ENCODE results near the gene TTLL3.

TTLL3 gene

DNA sequence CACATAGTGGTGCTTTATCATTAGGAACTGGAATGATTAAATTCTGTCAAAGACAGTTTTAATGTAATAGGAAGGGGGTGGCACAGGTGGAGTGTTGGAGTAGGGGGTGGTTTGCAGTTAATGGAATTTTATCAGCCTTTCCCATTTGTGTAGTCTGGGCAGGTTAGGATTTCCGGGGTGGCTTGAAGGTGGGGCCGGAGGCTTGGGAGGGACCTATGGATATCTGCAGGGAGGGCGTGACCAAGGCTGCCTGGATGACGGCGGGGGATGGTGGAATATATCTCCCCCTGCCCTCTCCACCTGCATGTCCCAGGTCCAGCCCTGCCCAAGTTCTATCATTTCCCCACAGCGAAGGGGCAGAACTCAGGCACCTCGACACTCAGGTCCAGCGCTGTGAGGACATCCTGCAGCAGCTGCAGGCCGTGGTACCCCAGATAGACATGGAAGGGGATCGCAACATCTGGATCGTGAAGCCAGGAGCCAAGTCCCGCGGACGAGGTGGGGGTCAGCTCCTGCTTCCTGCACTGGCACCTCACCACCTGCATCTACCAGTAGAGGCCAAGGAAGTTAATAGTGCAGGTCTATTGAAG lies 15.5 kb downstream of the TTLL3 start:
- Histone ChIP-seq H2AFZ (ENCODE audit: low read depth, low read length) (no peak overlapping the region), H3K4me1 (ENCODE audit: low read length) (no peaks in the 10 kb centered on the region), H3K36me3 (replicated peaks; ENCODE audit: low read depth, low read length) (no peaks in the 10 kb centered on the region), H3K79me2 (ENCODE audit: low read length) (no peaks in the 10 kb centered on the region), H3K27ac (ENCODE audit: low read length) (no peak overlapping the region), H3K9me3 (ENCODE audit: insufficient read depth, low read length) (no peaks in the 10 kb centered on the region), H4K20me1 (ENCODE audit: insufficient read depth, low read length) (no peaks in the 10 kb centered on the region), H3K4me2 (ENCODE audit: low read length) (no peak overlapping the region), H3K9ac (ENCODE audit: low read length) (no peak overlapping the region), H3K4me3 (ENCODE audit: low read length) (no peak overlapping the region), H3K27me3 (ENCODE audit: low read depth, low read length) (no peaks in the 10 kb centered on the region)
- TF ChIP-seq, protein P1, sequence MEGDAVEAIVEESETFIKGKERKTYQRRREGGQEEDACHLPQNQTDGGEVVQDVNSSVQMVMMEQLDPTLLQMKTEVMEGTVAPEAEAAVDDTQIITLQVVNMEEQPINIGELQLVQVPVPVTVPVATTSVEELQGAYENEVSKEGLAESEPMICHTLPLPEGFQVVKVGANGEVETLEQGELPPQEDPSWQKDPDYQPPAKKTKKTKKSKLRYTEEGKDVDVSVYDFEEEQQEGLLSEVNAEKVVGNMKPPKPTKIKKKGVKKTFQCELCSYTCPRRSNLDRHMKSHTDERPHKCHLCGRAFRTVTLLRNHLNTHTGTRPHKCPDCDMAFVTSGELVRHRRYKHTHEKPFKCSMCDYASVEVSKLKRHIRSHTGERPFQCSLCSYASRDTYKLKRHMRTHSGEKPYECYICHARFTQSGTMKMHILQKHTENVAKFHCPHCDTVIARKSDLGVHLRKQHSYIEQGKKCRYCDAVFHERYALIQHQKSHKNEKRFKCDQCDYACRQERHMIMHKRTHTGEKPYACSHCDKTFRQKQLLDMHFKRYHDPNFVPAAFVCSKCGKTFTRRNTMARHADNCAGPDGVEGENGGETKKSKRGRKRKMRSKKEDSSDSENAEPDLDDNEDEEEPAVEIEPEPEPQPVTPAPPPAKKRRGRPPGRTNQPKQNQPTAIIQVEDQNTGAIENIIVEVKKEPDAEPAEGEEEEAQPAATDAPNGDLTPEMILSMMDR (IDR thresholded peaks at IDR 0.05; ENCODE audit: low read depth, low read length), result no peak
- TF ChIP-seq EZH2phosphoT487 (IDR thresholded peaks at IDR 0.05; ENCODE audit: low read depth), result no peak

DNA sequence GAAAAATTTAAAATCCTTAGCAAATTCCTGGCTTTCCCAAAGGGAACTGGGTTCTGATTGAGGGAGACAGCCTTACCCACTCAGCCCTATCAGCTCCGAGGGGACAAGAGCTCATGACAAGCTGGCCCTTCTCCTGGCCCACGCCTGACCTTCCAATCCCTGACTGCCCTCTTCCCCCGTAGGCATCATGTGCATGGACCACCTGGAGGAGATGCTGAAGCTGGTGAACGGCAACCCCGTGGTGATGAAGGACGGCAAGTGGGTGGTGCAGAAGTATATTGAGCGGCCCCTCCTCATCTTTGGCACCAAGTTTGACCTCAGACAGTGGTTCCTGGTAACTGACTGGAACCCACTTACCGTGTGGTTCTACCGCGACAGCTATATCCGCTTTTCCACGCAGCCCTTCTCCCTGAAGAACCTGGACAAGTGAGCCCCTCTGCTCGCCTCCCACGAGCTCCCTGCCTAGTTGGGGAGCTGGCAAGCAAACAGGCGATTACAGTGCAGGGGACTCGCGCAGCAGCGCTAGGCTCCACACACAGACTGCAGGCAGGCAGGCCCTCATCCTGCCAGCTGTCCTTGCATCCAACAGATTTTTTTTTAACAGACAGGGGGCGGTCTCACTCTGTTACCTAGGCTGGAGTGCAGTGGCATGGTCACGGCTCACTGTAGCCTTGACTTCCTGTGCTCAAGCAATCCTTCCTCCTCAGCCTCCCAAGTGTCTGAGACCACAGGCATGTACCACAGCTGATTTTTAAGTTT lies 16.9 kb downstream of the TTLL3 start:
- no peak overlapping the region for H2AFZ ChIP-seq (ENCODE audit: low read depth, low read length)
- no peak overlapping the region for H3K4me2 ChIP-seq (ENCODE audit: low read length)
- H3K27ac ChIP-seq (ENCODE audit: low read length), result no peak overlapping the region
- peaks cover 2% of the 10 kb centered on the region for H3K36me3 ChIP-seq (replicated peaks; ENCODE audit: low read depth, low read length)
- no peaks in the 10 kb centered on the region for H3K4me1 ChIP-seq (ENCODE audit: low read length)
- no peaks in the 10 kb centered on the region for H3K9me3 ChIP-seq (ENCODE audit: insufficient read depth, low read length)
- TF ChIP-seq, protein P1 (IDR thresholded peaks at IDR 0.05; ENCODE audit: low read depth, low read length), result peak; percentile 26
- TF ChIP-seq EZH2phosphoT487 (IDR thresholded peaks at IDR 0.05; ENCODE audit: low read depth), result no peak
- H3K9ac ChIP-seq (ENCODE audit: low read length), result no peak overlapping the region
- no peaks in the 10 kb centered on the region for H3K79me2 ChIP-seq (ENCODE audit: low read length)
- H4K20me1 ChIP-seq (ENCODE audit: insufficient read depth, low read length), result no peaks in the 10 kb centered on the region
- no peak overlapping the region for H3K4me3 ChIP-seq (ENCODE audit: low read length)
- no peaks in the 10 kb centered on the region for H3K27me3 ChIP-seq (ENCODE audit: low read depth, low read length)

DNA sequence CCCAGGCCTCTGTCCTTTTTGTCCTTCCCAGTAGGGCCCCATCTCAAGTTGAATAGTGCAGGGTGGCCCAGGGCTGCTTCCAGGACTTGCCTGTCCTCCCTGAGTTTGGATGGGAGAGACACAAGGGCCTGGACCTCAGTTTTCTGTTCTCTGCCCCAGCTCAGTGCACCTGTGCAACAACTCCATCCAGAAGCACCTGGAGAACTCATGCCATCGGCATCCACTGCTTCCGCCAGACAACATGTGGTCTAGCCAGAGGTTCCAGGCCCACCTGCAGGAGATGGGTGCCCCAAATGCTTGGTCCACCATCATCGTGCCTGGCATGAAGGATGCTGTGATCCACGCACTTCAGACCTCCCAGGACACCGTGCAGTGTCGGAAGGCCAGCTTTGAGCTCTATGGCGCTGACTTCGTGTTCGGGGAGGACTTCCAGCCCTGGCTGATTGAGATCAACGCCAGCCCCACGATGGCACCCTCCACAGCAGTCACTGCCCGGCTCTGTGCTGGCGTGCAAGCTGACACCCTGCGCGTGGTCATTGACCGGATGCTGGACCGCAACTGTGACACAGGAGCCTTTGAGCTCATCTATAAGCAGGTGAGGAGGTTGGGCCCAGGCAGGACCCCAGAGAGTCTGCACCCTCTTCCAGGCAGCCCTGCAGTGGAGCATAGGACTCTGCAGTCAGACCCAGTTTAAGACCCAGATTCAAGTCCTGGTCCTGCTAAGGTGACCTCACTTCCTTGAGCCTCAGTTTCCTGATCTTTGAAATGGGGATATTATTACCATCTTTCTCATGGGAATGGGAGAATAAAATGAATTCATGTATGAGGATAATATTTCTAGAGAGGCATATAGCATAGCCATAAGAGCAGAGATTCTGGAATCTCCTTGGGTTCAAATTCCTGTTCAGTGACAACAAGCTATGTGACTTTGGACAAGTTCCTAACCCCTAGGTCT lies 19.0 kb downstream of the TTLL3 start:
- no peak overlapping the region for H3K27ac ChIP-seq (ENCODE audit: low read length)
- TF ChIP-seq EZH2phosphoT487 (IDR thresholded peaks at IDR 0.05; ENCODE audit: low read depth), result no peak
- TF ChIP-seq, protein P1 (IDR thresholded peaks at IDR 0.05; ENCODE audit: low read depth, low read length), result no peak
- H3K79me2 ChIP-seq (ENCODE audit: low read length), result no peaks in the 10 kb centered on the region
- no peak overlapping the region for H2AFZ ChIP-seq (ENCODE audit: low read depth, low read length)
- no peaks in the 10 kb centered on the region for H3K4me1 ChIP-seq (ENCODE audit: low read length)
- no peaks in the 10 kb centered on the region for H4K20me1 ChIP-seq (ENCODE audit: insufficient read depth, low read length)
- no peak overlapping the region for H3K4me3 ChIP-seq (ENCODE audit: low read length)
- H3K36me3 ChIP-seq (replicated peaks; ENCODE audit: low read depth, low read length), result peaks cover 7% of the 10 kb centered on the region
- no peaks in the 10 kb centered on the region for H3K27me3 ChIP-seq (ENCODE audit: low read depth, low read length)
- H3K4me2 ChIP-seq (ENCODE audit: low read length), result no peak overlapping the region
- H3K9ac ChIP-seq (ENCODE audit: low read length), result no peak overlapping the region
- no peaks in the 10 kb centered on the region for H3K9me3 ChIP-seq (ENCODE audit: insufficient read depth, low read length)

DNA sequence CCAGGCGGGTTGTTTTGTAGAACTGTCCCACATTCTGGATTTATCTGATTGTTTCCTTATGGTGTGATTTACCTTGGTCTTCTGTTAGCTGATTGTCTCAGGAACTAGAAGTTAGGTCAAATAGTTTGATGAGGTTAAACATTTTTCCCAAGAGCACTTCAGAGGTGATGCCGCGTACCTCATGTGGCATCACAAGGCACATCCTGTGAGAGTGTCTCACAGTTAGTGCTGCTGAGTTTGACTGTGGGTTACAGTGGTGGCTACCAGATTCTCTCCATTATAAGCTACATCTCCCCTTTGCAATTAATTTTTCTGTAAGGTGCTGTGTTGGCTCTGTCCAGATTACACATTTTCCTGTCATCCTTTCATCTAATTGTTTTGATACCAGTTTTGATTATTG lies 21.2 kb downstream of the TTLL3 start:
- TF ChIP-seq EZH2phosphoT487 (IDR thresholded peaks at IDR 0.05; ENCODE audit: low read depth), result no peak
- TF ChIP-seq, protein P1 (IDR thresholded peaks at IDR 0.05; ENCODE audit: low read depth, low read length), result no peak
- no peaks in the 10 kb centered on the region for H3K79me2 ChIP-seq (ENCODE audit: low read length)
- H3K27me3 ChIP-seq (ENCODE audit: low read depth, low read length), result no peaks in the 10 kb centered on the region

More for the DNA sequence above, 21.2 kb downstream of the TTLL3 start:
- H4K20me1 ChIP-seq (ENCODE audit: insufficient read depth, low read length), result no peaks in the 10 kb centered on the region
- no peak overlapping the region for H3K27ac ChIP-seq (ENCODE audit: low read length)
- peaks cover 17% of the 10 kb centered on the region for H3K36me3 ChIP-seq (replicated peaks; ENCODE audit: low read depth, low read length)
- H2AFZ ChIP-seq (ENCODE audit: low read depth, low read length), result no peak overlapping the region
- H3K9ac ChIP-seq (ENCODE audit: low read length), result no peak overlapping the region
- no peaks in the 10 kb centered on the region for H3K4me1 ChIP-seq (ENCODE audit: low read length)
- H3K9me3 ChIP-seq (ENCODE audit: insufficient read depth, low read length), result no peaks in the 10 kb centered on the region
- no peak overlapping the region for H3K4me3 ChIP-seq (ENCODE audit: low read length)
- H3K4me2 ChIP-seq (ENCODE audit: low read length), result no peak overlapping the region
